Kidney (tissue), 14 donors: ENCODE results near the gene NUP188. TPM values are rescaled to one million over a fixed set of nuclear protein-coding genes. Genes with fewer than 3 reads are reported as not detected.
A peak's percentile ranks its signal among the peaks of the same experiment; 100 is the strongest.

Experiments
- DNase-seq, 5 donors: peaks; one replicate each; pipeline ENCODE4 v3.0.0-alpha.2; 2013 to 2020
- FAIRE-seq: peaks from 2 replicates; lab custom pipeline; 2012; peaks lifted over from hg19 to GRCh38; lab: Jason Lieb, UNC
- H3K27ac ChIP-seq, 2 donors: one replicate each; pipeline ENCODE4 v1.7.0; 2013; ENCODE audit warnings: low read depth in 2 of 2, low read length in 2 of 2, inconsistent platforms in 1 of 2
- H3K27me3 ChIP-seq: one replicate; pipeline ENCODE4 v1.7.1; 2013; ENCODE audit warnings: low read length, inconsistent platforms; ENCODE audit not compliant: control insufficient read depth, insufficient read depth
- H3K36me3 ChIP-seq, 3 donors: one replicate each; pipeline versions ENCODE4 v1.7.0 to v1.7.1; 2013; ENCODE audit warnings: low read length in 3 of 3, control low read depth in 1 of 3, inconsistent platforms in 1 of 3; ENCODE audit not compliant: insufficient read depth in 3 of 3, control insufficient read depth in 2 of 3
- H3K4me1 ChIP-seq, 3 donors: one replicate each; pipeline versions ENCODE4 v1.7.0 to v1.7.1; 2013; ENCODE audit warnings: low read length in 3 of 3, inconsistent platforms in 1 of 3, low read depth in 1 of 3; ENCODE audit not compliant: control insufficient read depth in 2 of 3, insufficient read depth in 2 of 3
- H3K4me3 ChIP-seq, 3 donors: one replicate each; pipeline versions ENCODE4 v1.7.0 to v1.8.1; 2013; ENCODE audit warnings: low read length in 3 of 3, control low read depth in 1 of 3, inconsistent platforms in 1 of 3
- H3K9ac ChIP-seq, 3 donors: one replicate each; pipeline versions ENCODE4 v1.7.0 to v1.7.1; 2013; ENCODE audit warnings: low read length in 3 of 3, control low read depth in 1 of 3, inconsistent platforms in 1 of 3
- H3K9me3 ChIP-seq, 3 donors: one replicate each; pipeline versions ENCODE4 v1.7.0 to v1.7.1; 2013; ENCODE audit warnings: low read length in 3 of 3, control low read depth in 1 of 3, inconsistent platforms in 1 of 3; ENCODE audit not compliant: control insufficient read depth in 2 of 3, insufficient read depth in 1 of 3
- CTCF ChIP-seq: IDR thresholded peaks from 3 replicates; pipeline ENCODE4 v1.5.1; 2012; ENCODE audit warnings: mild to moderate bottlenecking, moderate library complexity, borderline replicate concordance; ENCODE audit not compliant: insufficient read depth; ENCODE audit errors: extremely low read depth
- intact Hi-C: fragments of 100-400 bp; cut with DNase I; formaldehyde crosslinking; loops from one replicate; pipeline ENCODE4 v1.11.1; 2022
- polyA plus RNA-seq: library from polyadenylated mRNA; stranded (reverse); fragments of 350-450 nt; fragmentation: Illumina TruSeq; extraction: RNeasy Lipid Tissue Mini Kit (QIAGEN cat#74804); gene quantifications from one replicate; pipeline ENCODE4 v1.2.3, GENCODE V29; 2014; ENCODE audit warnings: low read depth, low replicate concordance; ENCODE audit not compliant: insufficient read depth
- total RNA-seq: library from RNA; stranded (reverse); fragmentation: NEBNext Ultra II Directional; extraction: Animal tissue kit (Norgen Biotek cat#: 25700); gene quantifications from one replicate; pipeline ENCODE4 v1.2.1, GENCODE V29; 2021
- donor health status: control.
- donor health status: control.
- donor health status: control.
- donor health status: control.
- donor health status: control.
- donor health status: DM: yes; HTN: yes; CAD: no.
- donor health status: Normal renal cell carcinoma (clear cell type).

Gene NUP188
- total and polyA plus RNA-seq, 2 donors from 2014 or later, result 6.4 to 27.9 TPM

GRCh38 chr9:128919402-128920089, 28.0 kb upstream of the NUP188 start:
- Histone ChIP-seq H3K4me3 (no peak overlapping the region), H3K4me1 (peaks cover 0 to 31% (median 24%) of the 10 kb centered on the region in 3 donors), H3K27me3 (no peaks in the 10 kb centered on the region), H3K27ac (peak overlapping the region; percentile 30 to 41), H3K36me3 (peaks cover 0 to 5% (median 0%) of the 10 kb centered on the region in 3 donors), H3K9me3 (no peaks in the 10 kb centered on the region), H3K9ac (no peak overlapping the region)
- intact Hi-C loops, result no loop called here
- TF ChIP-seq CTCF, result no peak
- FAIRE-seq, result no peak
- peak in 4 of 5 donors; percentile 18 to 62 (median 47) for DNase-seq

GRCh38 chr9:128920381-128921058, 27.0 kb upstream of the NUP188 start, which contains the start of gene PHYHD1:
PHYHD1 (plus strand) TSS chr9:128920982; CDS start chr9:128922324, 1,342 bp downstream.
- no peak for TF ChIP-seq CTCF
- intact Hi-C loops, result no loop called here
- Histone ChIP-seq H3K27me3 (no peaks in the 10 kb centered on the region), H3K9ac (peak within 1 kb of the TSS; percentile 49 to 87 (median 65)), H3K4me1 (peaks cover 0 to 30% (median 24%) of the 10 kb centered on the region in 3 donors), H3K27ac (peak within 1 kb of the TSS; percentile 84 to 90), H3K36me3 (peaks cover 0 to 5% (median 0%) of the 10 kb centered on the region in 3 donors), H3K4me3 (peak within 1 kb of the TSS; percentile 66 to 71 (median 67)), H3K9me3 (no peaks in the 10 kb centered on the region)
- FAIRE-seq, result no peak
- DNase-seq, result peak in 2 of 5 donors; percentile 31 to 93

- H3K4me3 ChIP-seq, result peak overlapping the region; percentile 66 to 71 (median 67)
- H3K27me3 ChIP-seq, result no peaks in the 10 kb centered on the region
- H3K36me3 ChIP-seq, result no peaks in the 10 kb centered on the region
- DNase-seq (peak; percentile 79 to 91 (median 88)), FAIRE-seq (no peak)
- H3K9ac ChIP-seq, result peak overlapping the region; percentile 49 to 87 (median 65)
- TF ChIP-seq CTCF, result no peak
- intact Hi-C loops, result no loop called here
- H3K4me1 ChIP-seq, result peaks cover 0 to 18% (median 15%) of the 10 kb centered on the region in 3 donors
- no peaks in the 10 kb centered on the region for H3K9me3 ChIP-seq
- peak overlapping the region; percentile 84 to 90 for H3K27ac ChIP-seq
Measured at GRCh38 chr9:128921881-128922763, 25.4 kb upstream of the NUP188 start.
